ENCODE measurements around the gene FER.

FER gene

GRCh38 chr5:109030360-109031143 lies 282.9 kb downstream of the FER start:
- no peak overlapping the region for H3K4me3 ChIP-seq (ENCODE audit: low read depth, low read length)
- no peak for DNase-seq (ENCODE audit: low read depth, low spot score)
- in situ Hi-C loops (cut with HindIII; ENCODE audit: low sequenced_read_pairs), result no loop called here
- TF ChIP-seq CTCF (IDR thresholded peaks at IDR 0.05; ENCODE audit: low read depth, low read length), result no peak

- in situ Hi-C loops (cut with HindIII; ENCODE audit: low sequenced_read_pairs), result no loop called here
- no peak overlapping the region for H3K4me3 ChIP-seq (ENCODE audit: low read depth, low read length)
- no peak for DNase-seq (ENCODE audit: low read depth, low spot score)
- no peak for TF ChIP-seq CTCF (IDR thresholded peaks at IDR 0.05; ENCODE audit: low read depth, low read length)
These were observed 286.6 kb downstream of the FER start for GRCh38 chr5:109034306-109034705.

GRCh38 chr5:109035436-109035835 lies 287.7 kb downstream of the FER start:
- H3K4me3 ChIP-seq (ENCODE audit: low read depth, low read length), result no peak overlapping the region
- in situ Hi-C loops (cut with HindIII; ENCODE audit: low sequenced_read_pairs), result no loop called here
- no peak for DNase-seq (ENCODE audit: low read depth, low spot score)
- TF ChIP-seq CTCF (IDR thresholded peaks at IDR 0.05; ENCODE audit: low read depth, low read length), result no peak

GRCh38 chr5:109038209-109038840 lies 290.6 kb downstream of the FER start:
- TF ChIP-seq CTCF (IDR thresholded peaks at IDR 0.05; ENCODE audit: low read depth, low read length), result no peak
- in situ Hi-C loops (cut with HindIII; ENCODE audit: low sequenced_read_pairs), result no loop called here
- no peak overlapping the region for H3K4me3 ChIP-seq (ENCODE audit: low read depth, low read length)
- no peak for DNase-seq (ENCODE audit: low read depth, low spot score)

GRCh38 chr5:109041317-109041716 lies 293.6 kb downstream of the FER start:
- H3K4me3 ChIP-seq (ENCODE audit: low read depth, low read length), result no peak overlapping the region
- in situ Hi-C loops (cut with HindIII; ENCODE audit: low sequenced_read_pairs), result no loop called here
- no peak for TF ChIP-seq CTCF (IDR thresholded peaks at IDR 0.05; ENCODE audit: low read depth, low read length)
- DNase-seq (ENCODE audit: low read depth, low spot score), result no peak

- DNase-seq (ENCODE audit: low read depth, low spot score), result no peak
- in situ Hi-C loops (cut with HindIII; ENCODE audit: low sequenced_read_pairs), result no loop called here
- H3K4me3 ChIP-seq (ENCODE audit: low read depth, low read length), result no peak overlapping the region
- no peak for TF ChIP-seq CTCF (IDR thresholded peaks at IDR 0.05; ENCODE audit: low read depth, low read length)
These were observed 298.0 kb downstream of the FER start for GRCh38 chr5:109045710-109046109.

Measured in astrocyte of the spinal cord (primary cell).